Hippocampal formation (tissue), 2 donors: ENCODE data around the gene TBC1D32.
A peak's percentile ranks its signal among the peaks of the same experiment; 100 is the strongest.
"Not testable (repeated sequence)": the region's sequence is repeated elsewhere in the genome, so short reads cannot be mapped to it uniquely, and the experiment has no call there.

Experiments used
- DNase-seq, 2 donors: peaks; one replicate each; lab custom pipeline; 2025; lab: John Stamatoyannopoulos, UW

TBC1D32 gene

GRCh38 chr6:121334299-121335086, at the start of gene TBC1D32:
Gene TBC1D32 (minus strand): TSS chr6:121334480. CDS start chr6:121334430, 50 bp downstream.
- peak; percentile 89 to 95 for DNase-seq

DNA sequence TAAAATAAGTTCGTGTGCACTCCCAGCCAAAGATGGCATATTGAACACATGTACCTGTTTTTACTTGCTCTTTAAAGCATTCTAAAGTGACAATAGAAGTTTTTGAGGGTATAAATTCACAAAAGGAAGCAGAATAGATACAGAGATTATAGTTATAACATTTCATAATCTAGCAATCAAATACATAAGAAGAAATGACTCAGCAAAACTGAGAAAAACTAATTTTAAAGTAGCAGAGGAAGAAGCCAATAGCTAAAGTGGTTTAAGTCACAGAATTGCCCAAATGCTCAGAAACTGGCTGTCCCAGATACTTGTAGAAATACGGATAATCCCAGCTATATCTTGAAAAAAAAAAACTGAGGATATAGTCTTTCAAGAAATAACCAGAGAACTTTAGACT, 49.2 kb upstream of the TBC1D32 start:
- no peak for DNase-seq

GRCh38 chr6:121382467-121383121, 48.3 kb upstream of the TBC1D32 start:
- DNase-seq: no peak

GRCh38 chr6:121376411-121376810, 42.1 kb upstream of the TBC1D32 start:
- DNase-seq: no peak

- DNase-seq: not testable (repeated sequence)
Observed at GRCh38 chr6:121374219-121374618, 39.9 kb upstream of the TBC1D32 start.

DNA sequence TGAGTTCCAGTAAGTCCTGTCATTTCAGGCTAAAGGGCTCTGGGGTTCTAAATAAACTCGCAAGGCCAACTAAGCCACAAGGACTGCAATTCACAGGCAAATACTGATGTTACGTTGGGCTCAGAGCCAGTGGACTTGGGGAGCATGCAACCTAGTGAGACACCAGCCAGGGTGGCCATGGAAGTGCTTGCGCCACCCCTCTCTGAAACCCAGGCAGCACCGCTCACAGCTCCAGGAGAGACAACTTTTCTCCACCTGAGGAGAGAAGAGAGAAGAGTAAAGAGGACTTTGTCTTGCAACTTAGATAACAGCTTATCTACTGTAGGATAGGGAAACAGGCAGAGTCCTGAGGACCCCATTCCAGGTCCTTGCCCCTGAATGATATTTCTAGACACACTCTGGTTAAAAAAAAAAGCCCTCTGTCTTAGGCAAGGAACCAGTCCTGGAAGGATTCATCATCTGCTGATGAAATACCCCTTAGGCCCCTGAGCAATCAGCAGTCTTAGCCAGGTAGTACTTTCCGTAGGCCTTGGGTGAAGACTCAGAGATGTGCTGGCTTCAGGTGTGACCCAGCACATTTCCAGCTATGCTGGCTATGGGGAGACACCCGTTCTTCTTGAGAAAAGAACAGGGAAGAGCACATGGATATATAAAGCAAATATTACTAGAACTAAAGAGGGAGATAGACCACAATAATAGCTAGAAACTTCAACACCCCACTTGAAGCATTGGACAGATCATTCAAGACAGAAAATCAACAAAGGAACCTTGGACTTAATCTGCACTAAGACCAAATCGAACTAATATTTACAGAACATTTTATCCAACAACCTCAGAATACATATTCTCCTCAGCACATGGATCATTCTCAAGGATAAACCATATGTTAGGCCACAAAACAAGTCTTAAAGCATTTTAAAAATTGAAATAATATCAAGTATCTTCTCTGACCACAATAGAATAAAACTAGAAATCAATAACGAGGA, 31.5 kb upstream of the TBC1D32 start:
- DNase-seq: no peak

- no peak for DNase-seq
Observed at GRCh38 chr6:121356575-121356974, 22.3 kb upstream of the TBC1D32 start.

DNA sequence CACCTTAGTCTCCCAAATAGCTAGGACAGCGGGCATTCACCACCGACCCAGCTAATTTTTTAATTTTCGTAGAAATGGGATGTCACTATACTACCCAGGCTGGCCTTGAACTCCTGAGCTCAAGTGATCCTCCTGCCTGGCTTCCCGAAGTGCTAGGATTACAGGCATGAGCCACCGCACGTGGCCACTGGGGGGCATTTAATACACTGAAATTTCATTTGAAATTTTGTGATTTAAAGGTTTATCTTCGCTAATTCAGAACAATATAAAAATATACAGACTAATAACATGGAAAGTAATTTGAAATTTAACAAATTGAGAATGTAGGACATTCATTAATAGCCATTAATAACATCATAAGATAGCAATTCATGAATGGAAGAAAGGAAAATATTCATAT, 20.5 kb upstream of the TBC1D32 start:
- DNase-seq: no peak

GRCh38 chr6:121352941-121353340, 18.7 kb upstream of the TBC1D32 start:
- no peak for DNase-seq

DNA sequence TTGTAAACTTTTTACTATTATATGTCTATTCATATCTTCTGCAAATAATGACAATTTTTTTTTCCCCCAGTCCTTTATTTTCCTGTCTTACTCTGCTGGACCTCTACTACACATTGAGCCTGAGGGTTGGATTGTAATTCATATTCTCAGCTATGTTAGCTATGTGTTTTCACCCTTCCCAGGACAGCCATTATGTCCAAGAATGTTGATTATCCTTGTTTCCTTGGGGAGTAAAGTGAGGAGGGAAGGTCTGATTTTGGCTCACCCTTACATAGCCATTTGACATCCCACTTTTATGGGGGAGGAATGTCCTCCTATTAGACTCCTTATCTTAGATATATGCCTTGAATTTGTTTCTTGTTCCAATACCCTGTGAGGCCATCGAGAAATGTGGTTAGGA, 17.6 kb upstream of the TBC1D32 start:
- DNase-seq: no peak

DNA sequence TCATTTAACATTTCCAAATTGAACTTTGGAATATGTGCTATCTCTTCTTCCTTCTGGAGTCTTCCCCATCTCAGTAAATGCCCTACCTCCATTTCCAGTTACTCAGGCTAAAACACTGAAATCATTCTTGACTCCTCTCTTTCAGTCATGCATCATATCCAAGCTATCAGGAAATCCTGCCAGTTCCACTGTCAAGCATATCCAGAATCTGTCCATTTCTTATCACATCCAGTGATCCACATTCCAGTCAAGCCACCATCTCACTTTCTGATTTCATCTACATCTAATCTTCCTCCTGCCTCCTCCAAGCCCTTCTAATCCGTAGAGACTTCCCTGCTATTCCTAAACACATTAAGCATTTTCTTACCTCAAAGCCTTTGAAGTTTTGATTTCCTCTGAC, 15.3 kb upstream of the TBC1D32 start:
- no peak for DNase-seq

DNA sequence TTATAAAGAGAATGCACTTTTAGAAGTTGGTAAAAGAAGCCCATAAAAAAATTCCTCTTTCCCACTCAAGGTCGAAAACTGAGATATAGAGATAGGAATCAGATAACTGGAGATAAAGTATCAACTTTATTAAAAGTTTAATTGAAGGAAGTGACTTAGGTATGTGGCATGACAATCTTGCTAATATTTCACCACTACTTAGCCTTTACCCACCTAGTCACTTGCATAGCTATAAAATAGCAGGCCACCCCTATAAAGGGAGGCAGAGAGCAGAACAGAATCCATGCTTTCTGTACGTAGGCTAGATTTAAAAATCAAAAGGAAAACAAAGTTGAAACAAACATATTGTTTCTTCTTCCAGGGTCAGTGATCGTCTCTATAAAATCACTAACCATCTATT, 13.2 kb upstream of the TBC1D32 start:
- no peak for DNase-seq

DNA sequence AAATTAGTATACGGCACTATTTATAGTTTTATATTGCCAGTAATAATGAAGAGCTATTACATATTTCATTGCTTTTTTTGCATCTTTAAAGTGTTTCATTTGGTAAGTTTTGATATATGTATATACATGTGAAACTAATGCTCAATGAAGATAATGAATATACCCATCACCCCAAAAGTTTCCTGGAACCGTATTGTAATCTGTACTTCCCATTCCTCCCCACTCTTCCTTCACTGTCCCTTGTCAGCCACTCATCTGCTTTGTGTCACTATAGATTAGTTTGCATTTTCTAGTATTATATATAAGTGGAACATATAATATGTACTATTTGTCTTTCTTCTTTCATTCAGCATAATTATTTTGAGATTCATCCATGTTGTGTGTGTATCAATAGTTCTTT, 10.3 kb upstream of the TBC1D32 start:
- no peak for DNase-seq

GRCh38 chr6:121339639-121340226, 5.5 kb upstream of the TBC1D32 start:
- DNase-seq: no peak

DNA sequence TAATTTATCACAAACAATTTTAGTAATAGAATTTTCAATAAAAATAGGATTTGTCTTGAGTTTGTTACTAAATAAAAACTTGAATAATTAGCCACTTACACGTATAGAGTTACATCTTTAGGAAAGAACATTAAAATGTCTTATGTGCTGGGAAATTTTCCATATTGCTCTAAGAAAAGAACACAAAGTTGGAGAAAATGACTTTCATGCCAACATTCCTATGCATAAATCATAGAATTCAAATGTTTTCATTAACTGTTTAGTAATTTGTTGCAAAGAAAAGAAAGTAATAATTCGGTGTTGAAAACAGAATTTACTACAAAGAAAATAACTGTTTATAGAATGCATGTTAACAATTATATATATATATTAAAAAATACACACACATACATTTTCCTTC, 4.7 kb upstream of the TBC1D32 start:
- DNase-seq: no peak

- DNase-seq: no peak
Observed at GRCh38 chr6:121338366-121338765, 4.1 kb upstream of the TBC1D32 start.

- no peak for DNase-seq
Observed at GRCh38 chr6:121335087-121336008, 1.1 kb upstream of the TBC1D32 start.

- DNase-seq: not testable (repeated sequence)
Observed at GRCh38 chr6:121333694-121334093, 586 bp downstream of the TBC1D32 start.

- no peak for DNase-seq
Observed at GRCh38 chr6:121333196-121333595, 1.1 kb downstream of the TBC1D32 start.

- DNase-seq: no peak
Observed at GRCh38 chr6:121330516-121330915, 3.8 kb downstream of the TBC1D32 start.

GRCh38 chr6:121321282-121321681, 13.0 kb downstream of the TBC1D32 start:
- DNase-seq: no peak
